ENCODE results near the gene EGLN1.

GRCh38 chr1:231395998-231396390 lies 26.1 kb downstream of the EGLN1 start:
- TF ChIP-seq CTCF (IDR thresholded peaks at IDR 0.05) (no peak), POLR2A (IDR thresholded peaks at IDR 0.05) (no peak)
